ENCODE measurements around the gene RTRAF. TPM values are rescaled to one million over a fixed set of nuclear protein-coding genes. Genes with fewer than 3 reads are reported as not detected.

The RTRAF gene
- total RNA-seq, 1 experiment from 2014 or later = 190 TPM

GRCh38 chr14:51977075-51977474, 12.3 kb upstream of the RTRAF start (continued):
- no peak for TF ChIP-seq MAX (IDR thresholded peaks at IDR 0.05)

GRCh38 chr14:51978681-51979085, 10.7 kb upstream of the RTRAF start:
- Histone ChIP-seq H3K9me3 (ENCODE audit: control insufficient read depth in 1 of 2, insufficient read depth in 1 of 2, low read depth in 1 of 2, low read length in 2 of 2) (no peaks in the 10 kb centered on the region), H3K4me1 (ENCODE audit: control insufficient read depth in 1 of 2, insufficient read depth in 2 of 2, low read length in 2 of 2) (peaks cover 0 to 6% of the 10 kb centered on the region in 2 experiments; a peak in 1 of 4 replicates), H3K4me3 (replicated peaks in 1 of 2; ENCODE audit: low read depth in 1 of 2, low read length in 2 of 2) (no peak overlapping the region), H3K79me2 (ENCODE audit: insufficient read depth, low read length) (no peaks in the 10 kb centered on the region), H3K27me3 (ENCODE audit: insufficient read depth, low read length) (no peaks in the 10 kb centered on the region), H3K4me2 (ENCODE audit: low read length) (peak overlapping the region; percentile 32; the same call in 1 of the 2 replicates), H3K27ac (ENCODE audit: low read depth, low read length) (no peak overlapping the region), H4K20me1 (ENCODE audit: insufficient read depth) (no peaks in the 10 kb centered on the region), H3K9ac (ENCODE audit: low read length) (no peak overlapping the region), H3K9me2 (ENCODE audit: insufficient read depth) (no peaks in the 10 kb centered on the region), H2AFZ (ENCODE audit: low read depth, low read length, poor library complexity, severe bottlenecking) (peak overlapping the region; percentile 78), H3K36me3 (ENCODE audit: control insufficient read depth in 1 of 2, insufficient read depth in 2 of 2, low read length in 2 of 2) (no peaks in the 10 kb centered on the region)
- CTCF ChIA-PET = interaction anchor here (0.6 to 2.0 kb wide), 14 partner anchors 10 to 327 kb away, joined by 3 to 18 read pairs (median 4); partner anchors contain the start of genes FRMD6 and RTRAF
- ATAC-seq (peak; percentile 52), DNase-seq (ENCODE audit: low read depth, low spot score) (no peak)
- RAD21 ChIA-PET (ENCODE audit: low non-redundant PET in 1 of 2, low total read pairs in 2 of 2, uncharacterized antibody in 2 of 2, unreplicated experiment in 2 of 2) = no interaction called here
- intact Hi-C loops (cut with micrococcal nuclease) = loop anchor here (2.0 to 10.0 kb wide), 2 partner anchors 194 to 696 kb away; no protein-coding TSS in a partner anchor
- TF ChIP-seq MAX (IDR thresholded peaks at IDR 0.05) (no peak), FOSL1 (IDR thresholded peaks at IDR 0.05; ENCODE audit: low read depth) (no peak), ZFX (IDR thresholded peaks at IDR 0.05) (no peak), ELF1 (IDR thresholded peaks at IDR 0.05; ENCODE audit: borderline replicate concordance, low read depth) (no peak), ZNF274 (IDR thresholded peaks at IDR 0.05; ENCODE audit: low read depth, low read length) (no peak)
- no TSS peak for BruUV-seq (replicated peaks)
- POLR2A ChIA-PET = no interaction called here

GRCh38 chr14:51979088-51979709, 10.1 kb upstream of the RTRAF start:
- Histone ChIP-seq H3K27ac (ENCODE audit: low read depth, low read length) (no peak overlapping the region), H2AFZ (ENCODE audit: low read depth, low read length, poor library complexity, severe bottlenecking) (peak overlapping the region; percentile 78), H3K36me3 (ENCODE audit: control insufficient read depth in 1 of 2, insufficient read depth in 2 of 2, low read length in 2 of 2) (no peaks in the 10 kb centered on the region), H3K4me3 (replicated peaks in 1 of 2; ENCODE audit: low read depth in 1 of 2, low read length in 2 of 2) (no peak overlapping the region), H3K9ac (ENCODE audit: low read length) (no peak overlapping the region), H3K4me2 (ENCODE audit: low read length) (peak overlapping the region; percentile 32), H4K20me1 (ENCODE audit: insufficient read depth) (no peaks in the 10 kb centered on the region), H3K79me2 (ENCODE audit: insufficient read depth, low read length) (no peaks in the 10 kb centered on the region), H3K27me3 (ENCODE audit: insufficient read depth, low read length) (no peaks in the 10 kb centered on the region), H3K9me3 (ENCODE audit: control insufficient read depth in 1 of 2, insufficient read depth in 1 of 2, low read depth in 1 of 2, low read length in 2 of 2) (no peaks in the 10 kb centered on the region), H3K9me2 (ENCODE audit: insufficient read depth) (no peaks in the 10 kb centered on the region), H3K4me1 (ENCODE audit: control insufficient read depth in 1 of 2, insufficient read depth in 2 of 2, low read length in 2 of 2) (peaks cover 0 to 6% of the 10 kb centered on the region in 2 experiments; a peak in 1 of 4 replicates)
- ChIA-PET CTCF (interaction anchor here (0.6 to 2.0 kb wide), 14 partner anchors 10 to 327 kb away, joined by 3 to 18 read pairs (median 4); partner anchors contain the start of genes FRMD6 and RTRAF), POLR2A (no interaction called here), RAD21 (ENCODE audit: low non-redundant PET in 1 of 2, low total read pairs in 2 of 2, uncharacterized antibody in 2 of 2, unreplicated experiment in 2 of 2) (interaction anchor here in 1 of 2 experiments (0.6 kb wide), 1 partner anchor 240 kb away, joined by 3 read pairs; no protein-coding TSS in a partner anchor)
- peak; percentile 72 for DNase-seq (ENCODE audit: low read depth, low spot score)
- intact Hi-C loops (cut with micrococcal nuclease) = loop anchor here (2.0 to 10.0 kb wide), 2 partner anchors 194 to 696 kb away; no protein-coding TSS in a partner anchor
- peak; percentile 78 for TF ChIP-seq RAD21 (IDR thresholded peaks at IDR 0.05; ENCODE audit: low read depth)
- TF ChIP-seq ZFX (IDR thresholded peaks at IDR 0.05) = no peak
- peak; percentile 73 to 95 (median 87) for TF ChIP-seq CTCF (IDR thresholded peaks at IDR 0.05 in 2 of 3, conservative IDR thresholded peaks at IDR 0.05 in 1 of 3; ENCODE audit: borderline replicate concordance in 1 of 3, insufficient read depth in 1 of 3, low read depth in 2 of 3, low read length in 2 of 3)
- TF ChIP-seq YY1 (IDR thresholded peaks at IDR 0.05; ENCODE audit: extremely low read depth, insufficient replicate concordance, low read depth, low read length) = peak; percentile 15
- no peak for TF ChIP-seq SRF (IDR thresholded peaks at IDR 0.05; ENCODE audit: low read depth)
- TF ChIP-seq CBX3 (IDR thresholded peaks at IDR 0.05; ENCODE audit: low read depth) = 0 out of 2 replicates have a peak, but pooled peaks have one; percentile 36
- no peak for TF ChIP-seq SIN3A (IDR thresholded peaks at IDR 0.05; ENCODE audit: low read depth)
- peak; percentile 98 for ATAC-seq
- no TSS peak for BruUV-seq (replicated peaks)

Data from HCT116 (cell line).